NCI-H2171 treated with DMSO at 0.1 percent for 48 hours (cell line): ENCODE measurements around the gene ZDHHC20.

Experiments
- DNase-seq: peaks from one replicate; lab custom pipeline; 2025; lab: John Stamatoyannopoulos, UW

Gene ZDHHC20

GRCh38 chr13:21361706-21362105 lies 97.4 kb downstream of the ZDHHC20 start:
- no peak for DNase-seq

GRCh38 chr13:21361123-21361522 lies 98.0 kb downstream of the ZDHHC20 start:
- no peak for DNase-seq

GRCh38 chr13:21360463-21360862 lies 98.6 kb downstream of the ZDHHC20 start:
- DNase-seq, result no peak

- DNase-seq, result no peak
Observed at GRCh38 chr13:21359855-21360254, 99.2 kb downstream of the ZDHHC20 start.

- DNase-seq, result no peak
Observed at GRCh38 chr13:21355304-21355703, 103.8 kb downstream of the ZDHHC20 start.

- DNase-seq, result no peak
Observed at GRCh38 chr13:21354721-21355120, 104.4 kb downstream of the ZDHHC20 start.

GRCh38 chr13:21348488-21349120 lies 110.5 kb downstream of the ZDHHC20 start:
- no peak for DNase-seq

GRCh38 chr13:21347753-21348318 lies 111.3 kb downstream of the ZDHHC20 start:
- DNase-seq, result no peak

- DNase-seq, result no peak
Observed at GRCh38 chr13:21344662-21345176, 114.4 kb downstream of the ZDHHC20 start.

- DNase-seq, result no peak
Observed at GRCh38 chr13:21343659-21344058, 115.4 kb downstream of the ZDHHC20 start.

GRCh38 chr13:21342699-21343442 lies 116.2 kb downstream of the ZDHHC20 start:
- no peak for DNase-seq

GRCh38 chr13:21341637-21342422 lies 117.3 kb downstream of the ZDHHC20 start:
- no peak for DNase-seq

- no peak for DNase-seq
Observed at GRCh38 chr13:21338639-21339278, 120.3 kb downstream of the ZDHHC20 start.

- no peak for DNase-seq
Observed at GRCh38 chr13:21338156-21338555, 120.9 kb downstream of the ZDHHC20 start.

GRCh38 chr13:21336609-21337349 lies 122.3 kb downstream of the ZDHHC20 start:
- no peak for DNase-seq

GRCh38 chr13:21333186-21333585 lies 125.9 kb downstream of the ZDHHC20 start:
- no peak for DNase-seq

GRCh38 chr13:21330126-21330861 lies 128.8 kb downstream of the ZDHHC20 start:
- DNase-seq, result no peak

- no peak for DNase-seq
Observed at GRCh38 chr13:21328836-21329477, 130.1 kb downstream of the ZDHHC20 start.

GRCh38 chr13:21328201-21328600 lies 130.9 kb downstream of the ZDHHC20 start:
- no peak for DNase-seq
